Ectodermal cell (in vitro differentiated cells): ENCODE measurements around the gene CCDC89. TPM values are rescaled to one million over a fixed set of nuclear protein-coding genes. Genes with fewer than 3 reads are reported as not detected.

Experiments
- H3K27ac ChIP-seq: 2 replicates; pipeline ENCODE4 v1.7.0; 2013; ENCODE audit warnings: mild to moderate bottlenecking, low read depth, low read length; ENCODE audit not compliant: insufficient read depth, poor library complexity, severe bottlenecking
- H3K27me3 ChIP-seq: 2 replicates; pipeline ENCODE4 v1.7.0; 2013; ENCODE audit warnings: mild to moderate bottlenecking, low read length; ENCODE audit not compliant: insufficient read depth, control insufficient read depth, poor library complexity, severe bottlenecking
- H3K36me3 ChIP-seq: one replicate; pipeline ENCODE4 v1.7.0; 2013; ENCODE audit warnings: low read length; ENCODE audit not compliant: control insufficient read depth, insufficient read depth
- H3K4me1 ChIP-seq: one replicate; pipeline ENCODE4 v1.7.0; 2013; ENCODE audit warnings: low read length; ENCODE audit not compliant: control insufficient read depth, insufficient read depth
- H3K4me3 ChIP-seq: 2 replicates; pipeline ENCODE4 v1.7.0; 2013; ENCODE audit warnings: low read depth, low read length, control low read depth; ENCODE audit not compliant: insufficient read depth
- H3K9me3 ChIP-seq: 2 replicates; pipeline ENCODE4 v1.7.0; 2013; ENCODE audit warnings: mild to moderate bottlenecking, low read length, moderate library complexity; ENCODE audit not compliant: control insufficient read depth
- WGBS, 2 experiments: methylation state at CpG; one replicate each; pipeline ENCODE4 v1.1.7; 2013; ENCODE audit warnings: missing lambda C conversion rate in 2 of 2; 5-methylcytosine and 5-hydroxymethylcytosine counted together
- polyA plus RNA-seq, 4 experiments: library from polyadenylated mRNA; stranded (reverse); fragments of 50-300 nt; gene quantifications; one replicate each; pipeline ENCODE4 v1.2.3, GENCODE V29; 2013

Gene CCDC89
- polyA plus RNA-seq (2013, experiment 1 of 4): 0.39 TPM
- 0.32 TPM for polyA plus RNA-seq (2013, experiment 2 of 4)
- not detected for polyA plus RNA-seq (2013, experiment 3 of 4)
- 0.32 TPM for polyA plus RNA-seq (2013, experiment 4 of 4)

DNA sequence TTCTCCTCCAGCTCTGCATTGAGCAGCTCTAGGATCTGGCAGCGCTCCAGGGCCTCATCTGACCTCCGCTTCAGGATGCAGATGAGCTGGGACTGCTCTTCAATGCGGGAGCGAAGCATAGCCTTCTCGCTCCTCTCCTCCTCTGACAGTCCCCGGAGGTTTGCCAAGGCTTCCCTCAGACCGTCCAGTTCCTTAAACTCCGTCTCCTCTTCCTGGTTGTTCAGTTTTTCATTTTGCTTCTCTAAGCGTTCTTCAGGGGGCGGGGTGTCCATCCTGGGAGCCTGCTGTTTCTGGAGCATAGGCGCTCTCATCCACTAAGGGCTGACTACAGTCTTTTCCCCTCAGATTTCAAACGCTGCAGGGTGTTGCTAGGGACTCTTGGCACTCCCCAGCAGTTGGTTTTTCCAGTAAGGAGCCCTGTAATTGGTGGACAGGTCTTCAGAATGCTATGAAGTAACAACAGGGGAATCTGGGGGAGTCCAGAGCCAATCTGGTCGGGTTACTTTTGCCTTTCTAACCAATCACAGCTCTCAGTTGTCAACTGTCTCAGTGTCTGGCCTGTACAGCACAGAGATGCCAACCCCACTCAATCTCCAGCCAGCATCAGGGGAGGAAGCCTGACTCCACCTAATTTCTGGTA is at the start of gene CCDC89:
TSS of gene CCDC89 (minus strand) at position 376 of the 640 bp plus-strand sequence. CDS start at position 311, 65 bp downstream.
- WGBS, 2 experiments: 90 to 93% methylated on average over 13 of the region's 13 CpGs
- Histone ChIP-seq H3K27ac (no peak within 1 kb of the TSS), H3K4me3 (no peak within 1 kb of the TSS), H3K36me3 (no peaks in the 10 kb centered on the region), H3K9me3 (no peaks in the 10 kb centered on the region), H3K27me3 (no peaks in the 10 kb centered on the region), H3K4me1 (no peaks in the 10 kb centered on the region)

GRCh38 chr11:85732965-85733364 is 47.0 kb upstream of the CCDC89 start:
- Histone ChIP-seq H3K27ac (no peak overlapping the region), H3K4me3 (no peak overlapping the region), H3K27me3 (no peaks in the 10 kb centered on the region), H3K36me3 (no peaks in the 10 kb centered on the region), H3K4me1 (no peaks in the 10 kb centered on the region), H3K9me3 (no peaks in the 10 kb centered on the region)

DNA sequence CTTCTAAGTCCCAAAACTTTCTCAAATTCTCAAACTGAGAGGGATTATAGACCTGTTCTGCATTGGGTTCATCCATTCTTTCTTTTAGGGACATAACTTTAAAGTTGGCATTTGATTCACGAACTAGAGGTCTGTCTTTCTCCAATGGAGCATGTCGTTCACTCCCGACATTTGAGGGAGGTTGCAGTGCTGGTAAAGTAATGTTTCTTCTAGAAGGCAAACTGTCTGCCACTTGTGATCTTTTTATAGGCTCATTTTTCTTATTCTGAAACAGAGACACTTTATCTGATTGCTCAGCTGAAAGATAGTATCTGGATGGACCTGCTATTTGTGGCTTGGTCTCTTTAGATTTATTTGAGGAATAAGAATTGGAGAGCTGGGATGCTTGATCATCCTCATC is 40.4 kb upstream of the CCDC89 start:
- 92 to 98% methylated on average over 3 of the region's 3 CpGs for WGBS, 2 experiments
- H3K9me3 ChIP-seq: no peaks in the 10 kb centered on the region
- H3K36me3 ChIP-seq: no peaks in the 10 kb centered on the region
- H3K4me1 ChIP-seq: no peaks in the 10 kb centered on the region
- H3K27me3 ChIP-seq: no peaks in the 10 kb centered on the region
- H3K4me3 ChIP-seq: no peak overlapping the region
- H3K27ac ChIP-seq: no peak overlapping the region

- WGBS, 2 experiments: 89 to 95% methylated on average over 3 of the region's 3 CpGs
- Histone ChIP-seq H3K9me3 (no peaks in the 10 kb centered on the region), H3K27me3 (no peaks in the 10 kb centered on the region), H3K36me3 (no peaks in the 10 kb centered on the region), H3K4me3 (no peak overlapping the region), H3K4me1 (no peaks in the 10 kb centered on the region), H3K27ac (no peak overlapping the region)
These were observed 39.7 kb upstream of the CCDC89 start for GRCh38 chr11:85725510-85726258.

GRCh38 chr11:85724748-85725465 is 38.9 kb upstream of the CCDC89 start:
- H3K9me3 ChIP-seq: no peaks in the 10 kb centered on the region
- no peaks in the 10 kb centered on the region for H3K36me3 ChIP-seq
- H3K4me3 ChIP-seq: no peak overlapping the region
- no peaks in the 10 kb centered on the region for H3K27me3 ChIP-seq
- H3K27ac ChIP-seq: no peak overlapping the region
- H3K4me1 ChIP-seq: peaks cover 4% of the 10 kb centered on the region
- WGBS, 2 experiments: 95 to 97% methylated on average over 6 of the region's 6 CpGs

DNA sequence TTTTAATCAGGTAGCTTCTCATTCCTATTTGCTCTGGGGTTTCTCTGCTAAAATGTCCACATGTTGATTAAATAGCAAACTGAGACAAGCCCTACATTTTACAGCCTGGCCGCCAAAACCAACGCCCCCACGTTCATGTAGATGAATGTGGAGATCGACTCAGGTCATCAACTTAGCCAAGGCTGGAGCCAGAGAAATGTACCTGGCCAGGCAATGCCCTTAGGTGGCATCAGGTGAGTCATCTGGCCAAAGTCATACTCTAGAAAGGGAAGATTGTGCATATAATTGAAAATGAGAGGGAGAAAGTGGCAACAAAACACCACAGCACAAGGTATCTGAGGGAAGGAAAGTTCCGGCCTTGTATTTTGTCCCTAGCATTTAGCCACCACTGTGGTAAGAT is 37.1 kb upstream of the CCDC89 start:
- Histone ChIP-seq H3K9me3 (no peaks in the 10 kb centered on the region), H3K4me1 (peaks cover 17% of the 10 kb centered on the region), H3K36me3 (no peaks in the 10 kb centered on the region), H3K27me3 (no peaks in the 10 kb centered on the region), H3K27ac (no peak overlapping the region), H3K4me3 (no peak overlapping the region)
- WGBS, 2 experiments: 94 to 95% methylated on average over 5 of the region's 5 CpGs

GRCh38 chr11:85721191-85721590 is 35.2 kb upstream of the CCDC89 start:
- 79 to 85% methylated on average over 3 of the region's 3 CpGs for WGBS, 2 experiments
- H3K27me3 ChIP-seq: no peaks in the 10 kb centered on the region
- H3K4me1 ChIP-seq: peaks cover 34% of the 10 kb centered on the region
- H3K27ac ChIP-seq: no peak overlapping the region
- no peak overlapping the region for H3K4me3 ChIP-seq
- no peaks in the 10 kb centered on the region for H3K9me3 ChIP-seq
- H3K36me3 ChIP-seq: no peaks in the 10 kb centered on the region

DNA sequence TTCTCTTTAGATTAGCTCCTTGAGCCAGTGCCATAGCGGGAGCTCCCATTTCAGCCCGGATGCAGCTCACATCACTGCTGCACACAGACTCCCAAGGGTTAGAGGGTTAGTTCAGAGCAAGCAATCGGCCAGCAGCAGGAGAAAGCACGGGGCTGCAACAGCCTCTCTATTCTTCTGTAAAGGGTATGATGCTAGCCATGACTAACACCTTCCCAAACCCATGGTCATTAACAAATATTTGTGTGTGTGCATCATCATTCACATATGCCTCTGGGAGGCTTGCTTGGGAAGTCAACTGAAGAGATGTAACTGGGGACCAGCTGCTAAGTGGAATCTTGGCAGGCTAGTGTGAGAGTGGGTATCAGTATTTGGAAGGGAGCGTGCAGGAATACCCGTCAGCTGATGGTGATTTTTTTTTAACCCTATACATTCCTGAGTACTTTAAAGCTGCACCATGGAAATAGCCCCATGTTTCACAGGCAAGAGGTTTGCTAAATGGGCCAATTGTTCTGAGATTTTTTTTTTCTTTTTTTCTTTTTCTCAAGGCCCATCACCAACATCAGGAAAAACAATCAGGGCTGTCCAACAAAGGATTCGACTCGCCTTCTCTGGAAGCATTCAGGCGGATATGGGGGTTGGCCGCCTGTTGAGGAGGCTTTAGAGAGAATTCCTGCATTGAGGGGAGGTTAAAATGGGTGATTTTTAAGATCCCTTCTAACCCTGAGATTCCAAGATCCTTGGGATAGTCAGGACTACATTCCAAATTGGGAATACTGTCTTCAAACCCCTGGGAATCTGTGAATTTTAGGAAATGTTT is 33.2 kb upstream of the CCDC89 start:
- Histone ChIP-seq H3K36me3 (no peaks in the 10 kb centered on the region), H3K4me3 (peak overlapping the region; percentile 19), H3K4me1 (peaks cover 39% of the 10 kb centered on the region), H3K9me3 (no peaks in the 10 kb centered on the region), H3K27ac (peak overlapping the region; percentile 91), H3K27me3 (no peaks in the 10 kb centered on the region)
- WGBS, 2 experiments: 10 to 14% methylated on average over 10 of the region's 10 CpGs

- peaks cover 39% of the 10 kb centered on the region for H3K4me1 ChIP-seq
- H3K9me3 ChIP-seq: no peaks in the 10 kb centered on the region
- peak overlapping the region; percentile 91 for H3K27ac ChIP-seq
- H3K27me3 ChIP-seq: no peaks in the 10 kb centered on the region
- peak overlapping the region; percentile 19 for H3K4me3 ChIP-seq
- WGBS, 2 experiments: 71 to 74% methylated on average over 7 of the region's 7 CpGs
- H3K36me3 ChIP-seq: no peaks in the 10 kb centered on the region
These were observed 32.3 kb upstream of the CCDC89 start for GRCh38 chr11:85718126-85718943.
